Stomach (tissue), 4 donors: Measurements from ENCODE around the gene CLCA2.

Experiments
- EP300 ChIP-seq: sonication (generic); formaldehyde crosslinking; IDR thresholded peaks from one replicate; pipeline ENCODE4 v1.6.1; 2017; ENCODE audit warnings: antibody characterized with exemption
- POLR2A ChIP-seq, 4 donors: fragments of 450-650 bp; IDR thresholded peaks; one replicate each; pipeline ENCODE4 v1.6.1; 2016; ENCODE audit warnings: antibody characterized with exemption in 4 of 4, control low read depth in 2 of 4, mild to moderate bottlenecking in 1 of 4, moderate library complexity in 1 of 4
- POLR2AphosphoS5 ChIP-seq, 3 donors: sonication (generic); formaldehyde crosslinking; IDR thresholded peaks; one replicate each; pipeline ENCODE4 v1.6.1; 2016; ENCODE audit warnings: antibody characterized with exemption in 3 of 3
- TF ChIP-seq, protein P1 (sequence below), 7 experiments: fragments of 450-650 bp in 4 of 7; fragments of 200-600 bp in 3 of 7; sonication (generic) in 3 of 7; IDR thresholded peaks; one replicate each; pipeline ENCODE4 v1.5.1; 2016 to 2019; ENCODE audit warnings: antibody characterized with exemption in 7 of 7, control low read depth in 2 of 7, mild to moderate bottlenecking in 1 of 7

DNA sequence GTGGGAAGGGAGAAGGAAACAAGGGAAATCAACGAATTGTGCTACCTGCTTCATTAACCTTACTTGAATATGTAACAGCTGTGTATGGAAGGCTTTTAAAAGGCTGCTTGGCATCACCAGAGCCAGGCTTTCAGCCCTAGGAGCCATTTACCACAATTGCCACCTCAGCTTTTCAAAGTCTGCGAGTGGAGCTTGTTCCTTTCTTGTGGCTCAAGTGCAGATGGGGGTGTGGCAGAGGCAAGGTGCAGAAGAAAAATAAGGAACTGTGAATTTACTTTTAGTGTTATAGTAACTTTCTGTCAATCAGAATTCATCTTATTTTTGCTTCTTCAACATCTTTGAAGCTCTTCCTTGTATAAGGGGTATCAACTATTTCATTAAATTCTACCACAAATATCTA lies 17.6 kb downstream of the CLCA2 start:
- no peak for TF ChIP-seq POLR2AphosphoS5 (IDR thresholded peaks at IDR 0.05)
- TF ChIP-seq, protein P1, sequence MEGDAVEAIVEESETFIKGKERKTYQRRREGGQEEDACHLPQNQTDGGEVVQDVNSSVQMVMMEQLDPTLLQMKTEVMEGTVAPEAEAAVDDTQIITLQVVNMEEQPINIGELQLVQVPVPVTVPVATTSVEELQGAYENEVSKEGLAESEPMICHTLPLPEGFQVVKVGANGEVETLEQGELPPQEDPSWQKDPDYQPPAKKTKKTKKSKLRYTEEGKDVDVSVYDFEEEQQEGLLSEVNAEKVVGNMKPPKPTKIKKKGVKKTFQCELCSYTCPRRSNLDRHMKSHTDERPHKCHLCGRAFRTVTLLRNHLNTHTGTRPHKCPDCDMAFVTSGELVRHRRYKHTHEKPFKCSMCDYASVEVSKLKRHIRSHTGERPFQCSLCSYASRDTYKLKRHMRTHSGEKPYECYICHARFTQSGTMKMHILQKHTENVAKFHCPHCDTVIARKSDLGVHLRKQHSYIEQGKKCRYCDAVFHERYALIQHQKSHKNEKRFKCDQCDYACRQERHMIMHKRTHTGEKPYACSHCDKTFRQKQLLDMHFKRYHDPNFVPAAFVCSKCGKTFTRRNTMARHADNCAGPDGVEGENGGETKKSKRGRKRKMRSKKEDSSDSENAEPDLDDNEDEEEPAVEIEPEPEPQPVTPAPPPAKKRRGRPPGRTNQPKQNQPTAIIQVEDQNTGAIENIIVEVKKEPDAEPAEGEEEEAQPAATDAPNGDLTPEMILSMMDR (IDR thresholded peaks at IDR 0.05), result no peak
- no peak for TF ChIP-seq EP300
- no peak for TF ChIP-seq POLR2A (IDR thresholded peaks at IDR 0.05)
